Measurements from ENCODE around the gene COG4.
"Not testable (repeated sequence)": the region's sequence is repeated elsewhere in the genome, so short reads cannot be mapped to it uniquely, and the experiment has no call there.

Gene COG4

DNA sequence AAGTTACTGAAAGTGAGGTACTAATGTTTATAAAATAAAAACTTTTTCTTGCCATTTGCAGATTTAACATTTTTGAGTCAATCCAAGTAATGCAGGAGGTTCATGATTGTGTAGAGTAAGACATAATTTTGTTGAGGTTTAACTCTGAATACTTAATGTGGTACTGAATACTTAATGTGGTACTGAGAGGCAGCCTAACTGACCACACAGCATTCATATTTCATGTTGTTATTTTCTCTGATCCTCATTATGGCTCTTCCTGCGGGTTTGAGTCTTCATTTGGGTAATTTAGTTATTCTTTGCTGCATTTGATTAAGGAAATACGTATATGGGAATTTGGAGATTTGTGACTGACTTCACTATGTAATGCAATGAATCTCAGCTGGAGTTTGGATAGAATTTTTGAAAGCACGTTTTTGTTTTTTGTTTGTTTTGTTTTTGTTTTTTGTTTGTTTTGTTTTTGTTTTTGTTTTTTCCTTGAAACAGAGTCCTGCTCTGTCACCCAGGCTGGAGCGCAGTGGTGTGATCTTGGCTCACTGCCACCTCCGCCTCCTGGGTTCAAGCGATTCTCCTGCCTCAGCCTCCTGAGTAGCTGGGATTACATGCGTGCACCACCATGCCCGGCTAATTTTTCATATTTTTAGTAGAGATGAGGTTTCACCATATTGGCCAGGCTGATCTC lies 4.1 kb upstream of the COG4 start:
- DNase-seq (ENCODE audit: low read depth, low spot score), result no peak

DNA sequence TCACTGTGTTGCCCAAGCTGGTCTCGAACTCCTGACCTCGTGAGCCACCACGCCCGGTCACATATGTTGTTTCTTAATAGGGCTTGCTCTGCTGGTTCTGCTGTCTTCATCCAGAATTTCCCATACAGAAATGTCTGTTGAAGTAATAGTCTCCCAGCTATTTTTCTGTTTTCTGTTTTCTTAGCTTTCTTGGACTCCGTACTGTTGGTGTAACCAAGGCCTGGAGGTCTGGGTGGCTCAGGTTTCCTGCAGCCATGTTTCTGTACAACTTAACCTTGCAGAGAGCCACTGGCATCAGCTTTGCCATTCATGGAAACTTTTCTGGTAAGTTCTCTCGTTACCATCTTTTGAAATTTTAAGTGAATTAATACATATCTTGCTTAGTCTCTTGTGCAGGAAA lies 3.0 kb upstream of the COG4 start:
- DNase-seq (ENCODE audit: low read depth, low spot score), result no peak

DNA sequence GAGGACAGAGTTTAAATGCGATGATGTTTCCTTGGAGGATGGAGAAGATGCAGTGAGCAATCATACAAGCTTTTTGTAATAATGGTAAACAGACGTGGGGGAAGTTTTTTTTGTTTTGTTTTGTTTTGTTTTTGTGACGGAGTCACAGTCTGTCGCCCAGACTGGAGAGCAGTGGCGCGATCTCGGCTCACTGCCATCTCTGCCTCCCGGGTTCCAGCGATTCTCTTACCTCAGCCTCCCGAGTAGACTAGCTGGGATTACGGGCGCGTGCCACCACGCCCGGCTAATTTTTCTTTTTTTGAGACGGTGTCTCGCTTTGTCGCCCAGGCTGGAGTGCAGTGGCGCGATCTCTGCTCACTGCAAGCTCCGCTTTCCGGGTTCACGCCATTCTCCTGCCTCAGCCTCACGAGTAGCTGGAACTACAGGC lies 1.1 kb upstream of the COG4 start:
- not testable (repeated sequence) for DNase-seq (ENCODE audit: low read depth, low spot score)

DNA sequence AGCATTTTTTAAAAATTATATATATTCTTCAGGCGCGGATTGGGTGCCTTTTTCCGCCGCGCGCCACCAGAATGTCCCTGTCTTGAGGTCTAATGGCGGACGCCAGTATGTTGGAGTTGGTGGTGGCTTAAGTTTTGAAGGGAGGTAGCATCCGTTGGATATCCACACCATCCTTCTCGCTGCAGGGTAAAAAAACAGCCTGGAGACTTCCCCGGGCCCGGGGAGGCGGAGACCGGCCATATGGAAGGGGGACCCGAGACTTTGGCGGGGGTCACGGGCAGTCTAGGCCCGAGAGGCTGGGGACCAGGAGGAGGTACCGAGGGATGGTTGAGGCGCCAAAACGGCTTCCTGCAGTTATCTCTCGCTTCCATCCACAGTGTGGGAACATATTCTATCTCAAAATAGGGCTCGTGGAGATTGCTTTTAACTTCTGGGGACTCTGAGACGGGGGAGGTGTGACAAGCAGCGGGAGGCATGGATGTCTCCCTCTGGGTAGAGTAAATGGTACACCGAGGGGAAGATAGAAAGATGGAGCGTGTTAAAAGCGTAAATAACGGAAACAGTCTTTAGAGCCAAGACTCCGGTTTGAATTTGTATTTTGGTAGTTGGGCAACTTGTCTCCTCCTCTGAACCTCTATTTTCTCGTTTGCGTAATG lies 517 bp upstream of the COG4 start, which contains the start of gene SF3B3:
Gene SF3B3, plus strand, starts transcription at position 74 of the 656 bp plus-strand sequence. CDS start 2,841 bp downstream, outside the sequence.
- DNase-seq (ENCODE audit: low read depth, low spot score), result no peak

DNA sequence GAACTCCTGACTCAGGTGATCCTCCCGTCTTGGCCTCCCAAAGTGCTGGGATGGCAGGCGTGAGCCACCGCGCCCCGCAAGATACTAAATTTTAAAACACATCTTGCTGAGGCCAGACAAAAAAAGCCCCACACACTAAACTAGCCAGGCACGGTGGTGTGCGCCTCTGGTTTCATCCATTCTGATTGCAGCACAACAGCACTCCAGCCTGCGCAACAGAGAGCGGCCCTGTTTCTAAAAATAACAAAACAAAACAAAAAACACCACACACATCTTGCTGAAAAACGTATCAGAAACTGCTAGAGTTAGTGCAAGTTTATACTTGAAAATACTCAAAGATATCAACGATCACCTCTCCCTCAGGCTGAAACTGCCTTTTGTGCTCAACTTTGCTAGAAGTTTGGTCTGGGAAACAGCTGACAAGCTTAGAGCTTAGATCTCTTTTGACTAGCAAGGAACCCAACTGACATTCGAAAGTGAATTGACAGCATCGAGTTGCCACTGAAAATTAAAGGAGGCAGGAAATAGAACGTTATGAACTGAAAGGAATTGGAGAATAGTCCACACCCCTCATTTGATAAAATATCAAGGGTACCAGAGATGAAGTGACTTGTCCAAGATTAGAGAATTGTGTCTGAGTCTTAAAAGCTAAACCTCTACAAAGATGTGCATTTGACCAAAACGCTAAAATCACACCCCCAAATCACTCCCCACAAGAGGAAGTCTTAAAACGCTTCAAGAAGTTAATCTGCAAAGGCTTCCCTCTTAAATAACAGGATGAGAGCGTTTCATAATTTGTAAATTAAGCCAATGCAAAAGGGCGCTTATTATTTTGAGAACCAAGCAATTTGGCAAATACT lies 908 bp downstream of the COG4 start:
- no peak for DNase-seq (ENCODE audit: low read depth, low spot score)

DNA sequence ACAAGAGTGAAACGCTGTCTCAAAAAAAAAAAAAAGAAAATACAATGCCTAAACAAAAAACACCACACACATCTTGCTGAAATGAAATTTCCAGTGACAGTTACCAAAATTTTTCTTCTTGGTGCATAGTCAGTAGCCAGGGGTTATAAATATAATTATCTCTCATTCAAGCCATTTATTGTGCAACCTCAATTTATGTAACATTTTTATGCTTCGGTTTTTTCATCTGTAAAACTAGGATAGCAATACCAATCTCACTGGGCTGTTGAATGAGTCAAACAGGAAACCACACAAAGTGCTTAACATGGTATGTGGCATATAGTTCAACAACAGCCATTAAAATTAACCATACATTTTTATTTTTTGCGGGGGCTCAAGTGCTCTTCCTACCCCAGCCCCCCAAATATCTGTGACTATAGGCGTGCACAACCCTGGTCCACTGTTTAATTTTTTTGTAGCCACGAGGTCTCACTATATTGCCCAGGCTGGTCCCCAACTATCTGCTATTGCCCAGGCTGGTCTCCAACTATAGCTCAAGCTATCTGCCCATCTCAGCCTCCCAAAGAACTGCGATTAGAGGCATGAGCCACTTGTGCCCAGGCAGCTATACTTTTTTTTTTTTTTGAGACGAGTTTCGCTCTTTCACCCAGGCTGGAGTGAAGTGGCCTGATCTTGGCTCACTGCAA lies 2.6 kb downstream of the COG4 start:
- DNase-seq (ENCODE audit: low read depth, low spot score), result no peak

DNA sequence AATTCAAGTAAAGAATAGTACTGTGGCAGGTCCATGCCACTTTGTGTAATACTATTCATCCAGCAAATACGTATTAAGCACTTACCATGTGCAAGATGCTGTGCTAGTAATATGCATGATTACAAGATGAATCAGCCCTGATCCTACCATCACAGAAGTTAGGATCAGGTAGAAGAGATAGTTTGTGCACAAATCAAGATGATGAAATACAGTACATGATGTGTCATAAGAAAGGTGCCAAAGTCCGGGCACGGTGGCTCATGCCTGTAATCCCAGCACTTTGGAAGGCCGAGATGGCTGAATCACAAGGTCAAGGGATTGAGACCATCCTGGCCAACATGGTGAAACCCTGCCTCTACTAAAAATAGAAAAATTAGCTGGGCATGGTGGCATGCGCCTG lies 10.9 kb downstream of the COG4 start:
- DNase-seq (ENCODE audit: low read depth, low spot score), result no peak

DNA sequence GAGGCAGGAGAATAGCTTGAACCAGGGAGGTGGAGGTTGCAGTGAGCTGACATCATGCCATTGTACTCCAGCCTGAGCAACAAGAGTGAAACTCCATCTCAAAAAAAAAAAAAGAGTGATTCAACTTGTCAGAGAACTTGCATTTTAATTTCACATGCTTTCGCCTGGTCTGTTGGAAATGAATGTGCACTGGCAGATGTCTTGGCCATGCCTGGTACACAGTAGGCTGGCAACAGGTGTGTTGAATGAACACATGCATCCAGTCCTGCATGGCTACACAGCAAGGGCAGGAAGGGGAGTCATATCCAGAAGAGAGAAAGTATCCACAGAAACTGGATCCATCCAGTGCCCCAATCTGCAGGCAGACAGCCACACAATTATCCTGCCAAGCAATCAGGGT lies 11.5 kb downstream of the COG4 start:
- no peak for DNase-seq (ENCODE audit: low read depth, low spot score)

DNA sequence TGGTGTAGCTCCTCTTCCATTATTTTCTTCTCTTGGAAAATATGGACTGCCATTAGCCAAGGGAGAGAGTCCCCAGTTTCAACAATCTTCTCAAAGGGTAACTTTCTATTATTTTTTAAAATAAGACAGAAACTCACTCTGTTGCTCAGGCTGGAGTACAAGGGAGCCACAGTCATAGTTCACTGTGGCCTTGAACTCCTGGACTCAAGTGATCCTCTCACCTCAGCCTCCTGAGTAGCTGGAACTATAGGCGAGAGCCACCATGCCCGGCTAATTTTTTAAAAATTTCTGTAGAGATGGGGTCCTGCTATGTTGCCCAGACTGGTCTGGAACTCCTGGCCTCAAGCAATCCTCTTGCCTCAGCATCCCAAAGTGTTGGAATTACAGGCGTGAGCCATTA lies 13.1 kb downstream of the COG4 start:
- no peak for DNase-seq (ENCODE audit: low read depth, low spot score)

DNA sequence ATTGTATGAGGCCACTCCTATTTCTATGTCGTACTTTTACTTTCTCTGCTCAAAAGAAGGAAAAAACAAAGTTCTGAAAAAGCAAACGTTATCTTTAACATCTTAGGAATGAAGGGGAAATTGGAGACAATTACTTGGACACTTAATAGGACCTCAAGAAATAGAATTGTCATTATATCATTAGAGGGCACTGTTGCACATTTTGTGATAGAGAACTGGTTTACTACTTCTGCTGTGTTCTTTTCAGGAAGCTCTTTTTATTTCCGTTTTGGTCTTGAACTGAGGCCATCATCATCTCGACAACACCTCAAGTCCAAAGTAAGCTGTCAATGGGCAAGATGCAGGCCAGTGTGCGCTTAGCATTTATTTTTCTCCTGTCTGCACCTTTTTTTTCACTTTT lies 14.6 kb downstream of the COG4 start:
- DNase-seq (ENCODE audit: low read depth, low spot score), result no peak

DNA sequence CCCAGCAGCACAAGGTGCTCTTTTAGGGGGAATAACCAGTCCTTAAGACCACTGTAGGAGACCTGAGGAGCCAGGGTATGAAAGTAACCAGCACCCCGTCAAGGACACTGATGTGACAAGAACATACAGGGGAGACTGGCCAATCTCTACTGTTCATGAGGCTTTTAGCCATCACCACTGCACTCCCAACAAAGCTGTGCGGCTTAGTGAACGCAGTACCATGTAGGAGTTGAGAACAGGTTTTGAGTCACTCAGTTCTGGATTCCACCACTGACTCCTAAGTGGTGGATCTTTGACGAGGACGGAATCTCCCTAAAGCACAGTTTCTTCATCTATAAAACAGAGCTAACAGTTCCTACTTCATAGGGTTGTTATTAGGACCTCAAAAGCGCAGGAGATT lies 26.8 kb downstream of the COG4 start:
- DNase-seq (ENCODE audit: low read depth, low spot score), result no peak

DNA sequence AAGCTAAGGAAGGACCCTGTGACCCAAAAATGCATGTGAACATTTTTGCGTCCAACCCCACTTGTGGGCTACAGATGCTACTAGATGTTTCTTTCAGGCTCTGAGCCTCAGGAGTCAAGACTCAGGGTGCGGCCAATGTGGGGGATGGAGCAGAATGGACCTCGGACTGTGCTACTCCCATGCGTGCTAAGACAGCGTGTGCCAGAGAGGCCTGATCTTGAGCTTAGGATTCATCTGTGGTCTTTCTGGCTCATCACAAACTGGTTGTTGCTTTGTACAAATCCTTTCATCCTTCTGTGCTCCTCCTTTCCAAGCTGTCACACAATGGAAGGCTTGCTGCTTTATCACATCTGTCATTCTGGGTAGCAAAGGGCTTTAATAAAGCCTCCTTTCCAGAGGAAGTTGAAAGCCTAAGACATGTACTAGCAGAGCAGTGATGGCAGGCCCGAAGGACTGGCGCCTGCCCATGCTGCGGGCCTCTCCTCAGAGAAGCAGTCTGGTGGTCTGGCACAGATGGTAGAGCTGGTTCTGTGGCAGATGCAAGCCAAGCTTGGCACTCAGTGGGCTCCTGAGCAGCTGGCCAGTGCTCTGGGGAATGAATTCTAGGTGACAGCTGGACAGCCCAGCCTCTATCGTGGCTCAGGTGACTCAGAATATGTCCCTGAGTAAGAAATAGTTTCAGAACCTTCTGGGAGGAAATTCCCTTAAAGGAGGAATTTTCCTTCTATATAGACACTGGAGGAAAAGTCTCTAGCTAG lies 27.8 kb downstream of the COG4 start:
- DNase-seq (ENCODE audit: low read depth, low spot score), result no peak

DNA sequence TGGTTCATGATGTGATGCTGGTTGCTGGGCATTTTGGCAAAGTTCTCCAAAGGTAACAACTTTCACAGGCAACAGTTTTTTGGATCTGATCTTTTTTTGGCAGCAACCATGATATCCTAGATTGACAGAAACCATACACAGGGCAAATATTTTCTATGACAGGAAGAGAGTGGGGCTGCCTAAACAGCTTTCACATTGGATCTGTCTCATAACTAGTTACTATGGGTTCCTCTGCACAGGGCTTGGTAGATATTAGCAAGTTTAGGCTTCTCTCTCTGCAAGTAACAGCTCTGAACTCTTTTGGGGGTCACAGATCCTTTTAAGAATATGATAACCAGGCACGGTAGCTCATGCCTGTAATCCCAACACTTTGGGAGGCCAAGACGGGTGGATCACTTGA lies 28.6 kb downstream of the COG4 start:
- no peak for DNase-seq (ENCODE audit: low read depth, low spot score)

DNA sequence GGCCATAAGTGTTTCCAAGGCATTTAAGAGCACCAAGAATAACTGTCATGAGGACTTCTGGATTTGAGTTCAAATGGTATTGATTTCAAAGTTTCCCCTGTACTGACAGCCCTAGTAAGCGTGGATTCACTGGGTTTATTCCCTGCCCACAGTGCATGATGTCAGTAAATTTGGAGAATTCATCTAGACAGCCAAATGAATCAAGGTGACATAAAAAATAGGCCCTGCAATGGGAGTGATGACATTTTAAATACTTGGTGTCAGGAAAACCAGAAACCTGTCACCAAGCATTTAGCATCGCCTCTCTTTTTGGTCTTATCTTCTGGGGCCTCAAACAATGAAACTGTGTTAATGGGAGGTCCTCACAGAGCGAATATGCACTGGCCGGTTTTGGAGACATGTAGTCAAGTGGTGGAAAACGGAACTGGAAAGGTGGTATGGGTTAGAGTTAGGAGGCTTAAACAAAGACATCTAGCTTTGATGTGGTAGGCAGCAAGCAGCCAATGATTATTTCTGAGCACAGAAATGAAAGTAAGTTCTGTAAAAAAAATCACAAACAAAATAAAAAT lies 29.1 kb downstream of the COG4 start:
- no peak for DNase-seq (ENCODE audit: low read depth, low spot score)

DNA sequence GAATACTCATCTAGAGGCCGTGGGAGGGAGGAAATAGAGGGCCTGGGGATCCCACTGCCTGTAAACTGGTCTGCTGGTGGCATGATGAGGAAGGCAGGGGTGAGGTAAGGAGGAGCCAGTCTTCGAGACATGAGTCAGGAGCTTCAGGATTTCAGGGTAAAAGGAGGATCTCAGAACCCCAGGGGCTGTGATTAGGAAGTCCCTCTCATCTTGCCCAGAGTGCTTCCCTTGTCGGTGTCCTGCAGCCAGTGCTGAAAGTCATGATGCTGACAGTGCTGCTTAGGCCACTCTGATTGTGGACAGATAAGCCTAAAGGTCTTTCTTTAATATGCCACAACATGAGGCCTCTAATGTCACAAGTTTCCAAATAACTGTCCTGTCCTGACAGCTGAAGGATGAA lies 29.6 kb downstream of the COG4 start:
- DNase-seq (ENCODE audit: low read depth, low spot score), result no peak

DNA sequence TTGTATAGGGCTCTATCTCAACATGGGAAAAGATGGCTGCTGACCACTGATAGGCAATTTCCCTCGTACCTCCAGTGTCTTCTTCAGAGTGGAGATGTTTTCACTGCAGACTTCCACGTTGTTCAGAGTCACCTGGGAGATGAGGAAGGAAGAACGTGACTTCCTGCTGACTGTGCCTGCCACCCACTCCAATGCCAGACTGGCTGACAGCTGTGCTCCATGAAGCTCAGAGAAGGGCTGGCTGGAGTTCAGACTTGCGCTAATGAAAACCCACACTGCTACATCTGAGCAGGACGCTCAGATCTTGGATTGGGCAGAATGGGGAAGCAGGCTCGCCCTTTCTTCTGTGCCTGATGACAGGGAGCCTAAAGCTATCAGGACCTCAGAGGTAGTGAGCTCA lies 33.1 kb downstream of the COG4 start:
- DNase-seq (ENCODE audit: low read depth, low spot score), result no peak

DNA sequence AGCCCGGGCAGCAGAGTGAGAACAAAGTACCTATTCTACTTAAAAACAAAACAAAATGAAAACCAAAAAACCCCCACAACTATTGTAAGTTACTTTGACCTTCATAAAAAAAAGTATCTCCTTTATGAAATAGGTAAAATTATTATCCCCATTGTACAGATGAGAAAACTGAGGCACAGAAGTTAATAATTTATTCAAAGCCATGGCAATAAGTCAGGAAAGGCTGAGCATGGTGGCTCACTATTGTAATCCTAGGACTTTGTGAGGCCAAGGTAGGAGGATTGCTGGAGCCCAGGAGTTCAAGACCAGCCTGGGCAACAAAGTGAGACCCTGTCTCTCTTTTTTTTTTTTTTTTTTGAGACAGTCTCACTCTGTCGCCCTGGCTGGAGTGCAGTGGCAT lies 38.5 kb downstream of the COG4 start:
- no peak for DNase-seq (ENCODE audit: low read depth, low spot score)

DNA sequence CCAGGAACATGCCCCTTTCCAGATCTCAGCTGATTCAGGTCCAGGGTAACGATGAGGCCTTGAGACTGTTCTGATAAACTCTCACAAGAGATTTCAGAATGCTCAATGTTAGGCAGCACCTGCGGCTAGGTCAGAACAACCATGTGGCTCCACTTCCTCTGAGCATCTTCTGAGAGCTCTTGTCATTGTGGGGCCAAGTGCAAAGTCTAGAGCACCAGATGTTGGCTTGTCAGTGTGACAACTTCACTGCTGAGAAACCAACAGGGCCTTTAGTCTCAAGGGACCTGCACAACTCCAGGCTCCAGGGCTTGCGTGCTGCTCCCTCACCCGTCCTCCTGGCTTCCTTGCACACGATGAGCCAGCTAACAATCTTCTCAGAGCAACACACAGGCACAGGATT lies 39.9 kb downstream of the COG4 start:
- no peak for DNase-seq (ENCODE audit: low read depth, low spot score)

DNA sequence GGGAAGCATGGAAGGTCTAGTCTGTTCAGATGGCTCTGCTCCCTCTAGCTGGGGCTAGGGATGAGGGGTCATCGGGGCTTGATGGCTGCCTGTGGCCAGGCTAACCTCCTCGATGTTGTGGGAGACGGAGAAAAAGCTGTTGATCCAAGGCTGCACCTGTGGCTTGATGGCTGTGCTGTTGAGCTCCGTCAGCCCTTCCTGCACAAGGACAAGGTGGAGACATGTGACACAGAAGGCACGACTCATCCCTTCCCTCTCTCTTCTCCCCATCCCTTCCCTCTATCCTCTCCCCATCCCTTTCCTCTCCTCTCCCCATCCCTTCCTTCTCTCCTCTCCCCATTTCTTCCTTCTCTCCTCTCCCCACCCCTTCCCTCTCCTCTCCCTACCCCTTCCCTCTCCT lies 40.7 kb downstream of the COG4 start:
- no peak for DNase-seq (ENCODE audit: low read depth, low spot score)

DNA sequence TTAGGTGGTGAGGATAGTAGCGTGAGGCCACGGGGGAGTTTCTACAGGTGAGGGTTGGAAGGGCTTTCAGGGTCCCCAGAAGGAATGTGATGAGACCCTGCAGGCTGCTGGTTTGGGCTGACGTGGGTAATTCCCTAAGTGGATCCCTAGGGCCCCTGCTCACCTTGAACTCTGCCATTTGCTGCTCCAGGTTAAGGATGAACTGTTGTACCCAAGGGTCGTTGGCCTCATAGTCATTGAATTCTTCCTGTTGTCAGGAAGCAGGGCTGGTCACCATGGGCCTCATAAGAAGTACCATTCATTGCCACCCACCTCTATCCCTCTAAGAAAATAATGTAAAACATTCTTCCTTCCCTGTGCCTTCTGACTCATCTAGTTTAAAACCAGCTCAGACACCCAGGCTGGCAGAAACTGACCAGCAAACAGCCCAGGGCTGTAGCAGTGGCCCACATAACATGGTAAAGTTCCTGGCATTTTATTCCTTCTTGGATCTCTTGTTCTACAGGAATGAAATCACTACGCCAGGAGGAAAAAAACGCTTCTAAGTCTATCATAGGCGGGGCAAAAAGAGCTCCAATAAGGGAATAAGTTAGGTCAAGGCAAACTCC lies 41.3 kb downstream of the COG4 start:
- DNase-seq (ENCODE audit: low read depth, low spot score), result no peak
